HEK293T (cell line): ENCODE results near the gene PLXNA2.

Experiments used
- ARNT ChIP-seq: fragments of 450-650 bp; IDR thresholded peaks from 2 replicates; pipeline ENCODE4 v1.6.1; 2017; ENCODE audit warnings: mild to moderate bottlenecking
- BHLHE40 ChIP-seq: fragments of 450-650 bp; IDR thresholded peaks from 2 replicates; pipeline ENCODE4 v1.6.1; 2016; ENCODE audit warnings: mild to moderate bottlenecking, moderate library complexity, borderline replicate concordance
- ELF4 ChIP-seq: fragments of 450-650 bp; IDR thresholded peaks from 2 replicates; pipeline ENCODE4 v1.6.1; 2017; ENCODE audit warnings: antibody characterized with exemption
- FOXK2 ChIP-seq: fragments of 450-650 bp; IDR thresholded peaks from 2 replicates; pipeline ENCODE4 v1.6.1; 2016; ENCODE audit warnings: mild to moderate bottlenecking
- LEF1 ChIP-seq: fragments of 450-650 bp; IDR thresholded peaks from 2 replicates; pipeline ENCODE4 v1.6.1; 2017; ENCODE audit warnings: mild to moderate bottlenecking, borderline replicate concordance
- PKNOX1 ChIP-seq: fragments of 450-650 bp; IDR thresholded peaks from 2 replicates; pipeline ENCODE4 v1.6.1; 2016
- SP1 ChIP-seq: fragments of 450-650 bp; IDR thresholded peaks from 2 replicates; pipeline ENCODE4 v1.6.1; 2017
- SUZ12 ChIP-seq: fragments of 450-650 bp; IDR thresholded peaks from 2 replicates; pipeline ENCODE4 v1.6.1; 2016; ENCODE audit warnings: mild to moderate bottlenecking
- TARDBP ChIP-seq: fragments of 450-650 bp; IDR thresholded peaks from 2 replicates; pipeline ENCODE4 v1.6.1; 2016
- ZNF384 ChIP-seq: fragments of 450-650 bp; IDR thresholded peaks from 2 replicates; pipeline ENCODE4 v1.6.1; 2016

DNA sequence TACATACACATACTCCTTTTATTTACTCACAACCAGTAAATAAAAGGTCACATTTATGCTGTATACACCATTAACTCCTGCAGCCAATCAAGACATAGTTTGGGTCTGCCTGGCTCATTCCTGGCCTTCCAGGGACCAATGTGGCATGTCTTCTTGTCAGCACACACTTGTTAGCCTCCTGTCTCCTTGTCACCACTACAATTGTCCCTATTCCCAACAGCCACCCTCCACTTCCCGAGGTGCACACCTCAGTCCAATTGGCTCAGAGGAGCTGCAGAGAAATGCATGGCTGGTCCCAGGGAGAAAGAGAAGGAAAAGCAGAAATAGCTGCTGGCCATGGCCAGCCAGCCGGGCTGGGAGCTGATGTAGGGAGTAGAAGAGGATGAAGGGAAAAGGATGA is 116.9 kb downstream of the PLXNA2 start:
- TF ChIP-seq SP1 (no peak), ELF4 (no peak), TARDBP (no peak), LEF1 (no peak), BHLHE40 (no peak), FOXK2 (no peak), SUZ12 (no peak), ARNT (no peak), ZNF384 (no peak), PKNOX1 (no peak)
